ENCODE results near the gene RP2. TPM values are rescaled to one million over a fixed set of nuclear protein-coding genes. Genes with fewer than 3 reads are reported as not detected.

The RP2 gene
- 4.1 TPM for total RNA-seq

- peak; percentile 92 for DNase-seq (ENCODE audit: low spot score)
- peak; percentile 96 for ATAC-seq
Observed at GRCh38 chrX:46836701-46837557, at the start of gene RP2. Gene RP2 (plus strand): TSS chrX:46837043. CDS start chrX:46837101, 58 bp downstream.

GRCh38 chrX:46788902-46789301 lies 47.9 kb upstream of the RP2 start:
- ATAC-seq = no peak

GRCh38 chrX:46791927-46792809 lies 44.7 kb upstream of the RP2 start:
- ATAC-seq = peak; percentile 78
- no peak for DNase-seq (ENCODE audit: low spot score)

More at GRCh38 chrX:46788902-46789301, 47.9 kb upstream of the RP2 start:
- no peak for DNase-seq (ENCODE audit: low spot score)

GRCh38 chrX:46792810-46793188 lies 44.0 kb upstream of the RP2 start:
- ATAC-seq (no peak), DNase-seq (ENCODE audit: low spot score) (no peak)

GRCh38 chrX:46793386-46794143 lies 43.3 kb upstream of the RP2 start:
- ATAC-seq (no peak), DNase-seq (ENCODE audit: low spot score) (no peak)

- ATAC-seq (peak; percentile 97), DNase-seq (ENCODE audit: low spot score) (peak; percentile 74)
Observed at GRCh38 chrX:46796574-46797191, 40.2 kb upstream of the RP2 start.

- DNase-seq (ENCODE audit: low spot score) (no peak), ATAC-seq (peak; percentile 78)
Observed at GRCh38 chrX:46803140-46803539, 33.7 kb upstream of the RP2 start.

GRCh38 chrX:46805270-46805669 lies 31.6 kb upstream of the RP2 start:
- DNase-seq (ENCODE audit: low spot score) = no peak
- ATAC-seq = no peak

- no peak for ATAC-seq
Observed at GRCh38 chrX:46811121-46811520, 25.7 kb upstream of the RP2 start.

GRCh38 chrX:46812445-46812844 lies 24.4 kb upstream of the RP2 start:
- ATAC-seq = peak; percentile 91
- DNase-seq (ENCODE audit: low spot score) = peak; percentile 48

More at GRCh38 chrX:46811121-46811520, 25.7 kb upstream of the RP2 start:
- no peak for DNase-seq (ENCODE audit: low spot score)

- no peak for DNase-seq (ENCODE audit: low spot score)
- no peak for ATAC-seq
Observed at GRCh38 chrX:46814966-46815365, 21.9 kb upstream of the RP2 start.

- ATAC-seq = peak; percentile 27
- DNase-seq (ENCODE audit: low spot score) = no peak
Observed at GRCh38 chrX:46819136-46819535, 17.7 kb upstream of the RP2 start.

GRCh38 chrX:46820391-46821100 lies 16.3 kb upstream of the RP2 start:
- ATAC-seq (no peak), DNase-seq (ENCODE audit: low spot score) (no peak)

GRCh38 chrX:46823481-46823880 lies 13.4 kb upstream of the RP2 start:
- ATAC-seq = no peak
- DNase-seq (ENCODE audit: low spot score) = no peak

GRCh38 chrX:46831765-46832327 lies 5.0 kb upstream of the RP2 start:
- ATAC-seq (no peak), DNase-seq (ENCODE audit: low spot score) (no peak)

- DNase-seq (ENCODE audit: low spot score) = no peak
- no peak for ATAC-seq
Observed at GRCh38 chrX:46837558-46838485, 979 bp downstream of the RP2 start.

GRCh38 chrX:46838486-46838870 lies 1.6 kb downstream of the RP2 start:
- ATAC-seq = no peak
- no peak for DNase-seq (ENCODE audit: low spot score)

- ATAC-seq = no peak
Observed at GRCh38 chrX:46838974-46839480, 2.2 kb downstream of the RP2 start.

More at GRCh38 chrX:46838974-46839480, 2.2 kb downstream of the RP2 start:
- no peak for DNase-seq (ENCODE audit: low spot score)
